Raji (cell line): ENCODE results near the gene TATDN3.

ENCODE experiments used
- POLR2A ChIP-seq: IDR thresholded peaks from 2 replicates; pipeline ENCODE4 v1.6.1; 2011; ENCODE audit warnings: low read depth, low read length, control low read depth; ENCODE audit not compliant: insufficient read depth

Gene TATDN3, protein sequence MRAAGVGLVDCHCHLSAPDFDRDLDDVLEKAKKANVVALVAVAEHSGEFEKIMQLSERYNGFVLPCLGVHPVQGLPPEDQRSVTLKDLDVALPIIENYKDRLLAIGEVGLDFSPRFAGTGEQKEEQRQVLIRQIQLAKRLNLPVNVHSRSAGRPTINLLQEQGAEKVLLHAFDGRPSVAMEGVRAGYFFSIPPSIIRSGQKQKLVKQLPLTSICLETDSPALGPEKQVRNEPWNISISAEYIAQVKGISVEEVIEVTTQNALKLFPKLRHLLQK

DNA sequence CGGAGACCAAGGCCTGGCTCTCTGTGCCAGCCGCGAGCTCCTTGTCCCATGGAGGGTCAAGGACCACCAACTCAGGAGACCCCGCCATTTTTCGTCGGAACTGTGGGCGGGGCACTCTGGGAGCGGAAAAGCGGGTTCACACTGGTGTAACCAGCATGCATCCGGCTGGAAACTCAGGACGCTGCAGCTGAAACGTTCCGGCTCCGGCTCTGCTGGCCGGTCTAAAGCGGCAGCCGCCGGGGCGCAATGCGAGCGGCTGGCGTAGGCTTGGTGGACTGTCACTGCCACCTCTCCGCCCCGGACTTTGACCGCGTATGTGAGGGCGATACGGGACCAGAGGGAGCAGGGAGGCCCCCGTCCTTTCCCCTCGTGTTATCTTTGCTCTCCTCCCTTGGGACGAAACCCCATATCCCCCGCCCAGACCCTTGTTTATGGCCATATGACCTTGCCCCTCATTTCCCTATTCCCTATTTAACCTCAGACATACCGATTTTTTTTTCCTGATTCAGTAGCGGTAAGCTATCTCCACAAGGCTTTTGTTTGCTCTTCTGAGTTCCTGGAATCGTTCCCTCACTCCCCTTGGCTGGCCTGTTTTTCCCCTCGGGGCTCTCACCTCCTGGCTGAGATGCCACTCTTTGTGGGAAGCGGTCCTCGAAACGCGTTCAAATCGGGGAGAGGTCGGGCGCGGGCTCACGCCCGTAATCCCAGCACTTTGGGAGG is at the start of gene TATDN3, which contains the start of gene NSL1:
TATDN3 (plus strand) TSS at position 219 of the 720 bp plus-strand sequence; CDS start at position 247, 28 bp downstream.
NSL1 (minus strand) TSS at position 102 of the 720 bp plus-strand sequence; CDS start at position 88, 14 bp downstream.
- TF ChIP-seq POLR2A, result peak; percentile 96

DNA sequence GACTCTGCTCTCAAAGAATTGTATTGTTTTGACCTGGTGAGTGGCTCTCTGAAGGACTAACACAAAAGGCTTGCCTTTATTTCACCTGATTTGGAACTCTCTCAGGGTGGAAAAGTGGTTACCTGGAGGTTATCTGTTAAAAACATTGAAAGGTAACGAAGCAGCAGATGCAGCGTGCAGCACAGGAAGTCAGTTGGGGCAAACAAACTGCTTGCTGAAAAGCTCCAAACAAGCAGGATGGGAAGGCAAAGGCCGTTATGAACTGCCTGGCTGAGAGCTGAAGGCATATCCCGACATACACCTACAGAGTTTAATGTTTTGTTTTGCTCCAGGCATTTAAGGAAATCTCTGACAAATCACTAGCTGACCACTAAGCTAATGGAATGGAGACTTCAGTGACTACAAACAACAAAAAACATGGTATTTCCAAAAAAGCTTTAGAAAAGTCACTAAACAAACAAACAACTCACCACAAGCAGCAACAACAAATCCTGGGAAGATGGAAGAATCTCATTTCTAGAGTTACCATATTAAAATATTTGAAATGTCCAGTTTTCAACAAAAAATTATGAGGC is 47.7 kb upstream of the TATDN3 start:
- no peak for TF ChIP-seq POLR2A

DNA sequence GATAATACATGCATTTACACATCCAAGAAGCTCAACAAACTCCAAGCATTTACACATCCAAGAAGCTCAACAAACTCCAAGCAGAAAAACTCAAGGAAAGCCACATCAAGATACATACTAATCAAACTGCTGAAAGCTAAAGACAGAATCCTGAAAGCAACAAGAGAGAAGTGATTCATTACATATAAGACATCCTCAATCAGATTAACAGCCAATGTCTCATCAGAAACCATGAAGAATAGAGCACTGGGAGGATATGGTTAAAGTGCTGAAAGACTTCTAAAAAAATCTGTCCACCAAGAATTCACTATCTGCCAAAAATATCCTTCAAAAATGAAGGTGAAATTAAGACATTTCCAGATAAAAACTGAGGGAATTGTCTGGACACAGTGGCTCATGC is 46.4 kb upstream of the TATDN3 start:
- TF ChIP-seq POLR2A, result no peak

DNA sequence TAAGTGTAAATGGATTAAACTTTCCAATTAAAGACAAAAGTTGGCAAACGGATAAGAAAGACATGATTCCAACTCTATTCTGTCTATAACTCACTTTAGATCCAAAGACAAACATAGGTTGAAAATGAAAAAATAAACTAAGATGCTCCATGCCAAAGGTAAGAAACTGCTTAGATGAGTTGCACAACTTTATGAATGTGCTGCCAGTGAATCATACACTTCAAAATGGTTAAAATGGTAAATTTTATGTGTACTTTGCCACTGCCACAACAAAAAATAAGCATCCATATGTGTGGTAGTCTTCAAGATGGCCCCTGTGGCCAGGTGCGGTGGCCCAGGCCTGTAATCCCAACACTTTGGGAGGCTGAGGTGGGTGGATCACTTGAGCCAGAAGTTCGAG is 45.1 kb upstream of the TATDN3 start:
- no peak for TF ChIP-seq POLR2A

DNA sequence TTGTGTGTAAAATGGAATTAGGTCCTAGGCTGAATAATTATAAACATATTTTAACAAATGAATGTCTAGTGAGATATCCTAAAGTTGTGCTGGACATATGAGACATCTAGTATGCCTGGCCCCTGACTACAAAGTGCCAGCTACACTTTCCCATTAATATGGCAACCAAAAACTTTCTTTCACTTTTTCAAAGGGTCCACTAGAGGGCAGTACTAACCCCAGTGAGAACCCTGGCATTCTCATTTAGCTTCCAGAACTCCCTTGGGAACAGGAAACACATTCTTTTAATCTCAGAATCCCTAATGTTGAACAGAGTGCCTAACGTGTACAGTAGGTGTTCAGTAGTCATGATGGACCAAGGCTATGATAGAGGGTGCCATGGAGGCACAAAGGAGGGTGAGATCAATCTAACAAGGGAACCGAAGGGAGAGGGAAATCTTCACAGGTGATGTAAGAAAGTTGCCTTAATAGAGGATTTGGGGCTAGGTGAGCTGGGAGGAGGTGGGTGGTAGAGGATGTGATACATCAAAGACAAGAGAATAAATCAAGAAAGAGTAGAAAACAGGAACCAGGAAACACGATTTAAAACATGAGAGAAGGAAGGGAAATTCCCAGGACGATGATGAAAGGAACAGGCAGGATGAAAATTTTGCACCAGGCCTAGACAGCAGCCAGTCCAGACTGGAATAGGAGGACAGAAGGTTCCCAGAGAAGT is 41.7 kb upstream of the TATDN3 start:
- no peak for TF ChIP-seq POLR2A

DNA sequence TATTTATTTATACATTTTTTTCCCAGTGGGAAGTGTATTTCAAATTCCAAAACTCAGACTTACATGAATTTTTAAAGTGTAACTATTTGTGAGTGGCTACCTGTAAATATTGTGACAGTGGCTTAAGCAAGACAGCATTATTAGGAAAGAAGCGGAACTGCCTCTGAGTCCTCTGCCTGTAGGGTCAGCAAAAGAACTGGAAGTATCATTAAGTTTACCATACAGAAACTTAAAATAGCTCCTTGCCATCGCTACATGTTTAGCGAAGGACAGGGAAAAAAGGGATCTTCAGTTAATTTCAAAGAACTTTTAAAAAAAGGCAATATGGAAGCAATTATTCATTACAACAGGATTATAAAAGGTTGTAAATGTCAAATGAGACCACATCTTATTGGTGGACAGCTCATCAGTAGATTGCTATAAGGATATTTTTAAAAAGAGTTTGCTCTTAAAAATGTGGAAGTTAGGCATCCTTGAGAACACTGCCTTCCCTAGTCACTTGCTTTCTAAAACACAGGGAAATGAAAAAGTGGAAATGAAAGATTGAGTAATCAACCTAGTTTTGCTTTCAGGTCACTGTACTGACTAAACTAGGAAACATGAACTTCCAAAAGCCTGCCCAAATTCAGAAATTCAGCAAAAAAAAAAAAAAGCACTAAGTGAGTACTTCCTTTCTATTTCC is 39.3 kb upstream of the TATDN3 start:
- no peak for TF ChIP-seq POLR2A

DNA sequence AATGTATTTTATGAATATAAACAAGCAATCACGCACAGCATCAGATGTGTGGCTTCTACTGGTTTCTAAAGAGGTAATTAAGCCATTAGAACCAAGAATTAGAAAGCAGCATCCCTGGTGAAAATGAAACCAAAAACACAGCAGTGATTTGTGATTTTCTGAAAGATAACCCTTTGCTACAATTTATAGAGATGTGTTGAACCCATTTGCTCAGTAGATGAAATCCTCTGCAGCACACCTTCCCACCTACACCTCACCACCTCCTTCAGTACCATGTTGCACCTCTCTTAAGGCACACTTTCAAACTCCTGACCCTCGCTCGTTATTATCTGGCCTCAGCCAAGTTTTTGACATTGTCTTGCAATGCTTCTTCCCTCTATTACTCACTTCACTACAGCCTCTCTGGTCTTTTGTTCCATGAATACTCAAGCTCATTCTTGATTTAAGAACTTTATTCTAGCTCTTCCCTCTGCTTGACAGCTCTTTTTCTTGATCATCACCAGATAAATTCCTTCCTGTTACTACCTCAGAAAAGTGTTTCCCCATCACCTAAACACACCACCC is 38.7 kb upstream of the TATDN3 start:
- TF ChIP-seq POLR2A, result no peak

DNA sequence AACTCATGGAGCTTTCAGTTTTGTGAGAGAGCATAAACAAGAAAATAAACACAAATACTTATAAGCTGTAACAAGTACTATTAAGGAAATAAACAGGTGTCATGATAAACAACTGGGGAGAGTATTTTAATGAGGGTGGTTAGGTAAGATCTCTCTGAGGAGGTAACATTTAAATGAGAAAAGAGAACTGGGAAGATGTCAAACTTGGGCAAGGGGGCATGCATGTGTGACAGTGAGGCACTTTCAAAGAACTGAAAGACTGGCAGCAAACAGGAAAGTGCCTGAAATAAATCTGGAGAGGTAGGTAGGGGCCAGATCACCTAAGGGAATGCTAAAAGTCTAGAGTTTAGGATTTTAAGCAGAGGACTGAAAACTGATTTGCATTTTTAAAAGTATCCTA is 37.9 kb upstream of the TATDN3 start:
- no peak for TF ChIP-seq POLR2A

DNA sequence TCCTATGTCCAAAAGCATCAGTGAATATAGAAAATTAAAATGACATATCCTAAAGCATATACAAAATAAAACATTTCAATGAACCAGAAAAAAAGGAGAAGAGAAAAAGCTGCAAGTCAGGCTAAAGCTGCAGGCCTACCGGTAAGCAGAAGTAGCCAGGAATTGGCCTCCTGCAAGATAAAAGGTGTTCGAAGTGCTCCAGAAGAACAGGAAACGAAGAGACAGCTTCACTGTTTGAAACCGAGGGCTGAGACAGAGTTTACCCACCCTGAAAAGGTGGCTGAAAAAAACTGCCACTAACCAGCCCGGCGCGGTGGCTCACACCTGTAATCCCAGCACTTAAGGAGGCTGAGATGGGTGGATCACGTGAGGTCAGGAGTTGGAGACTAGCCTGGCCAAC is 37.5 kb upstream of the TATDN3 start:
- no peak for TF ChIP-seq POLR2A

DNA sequence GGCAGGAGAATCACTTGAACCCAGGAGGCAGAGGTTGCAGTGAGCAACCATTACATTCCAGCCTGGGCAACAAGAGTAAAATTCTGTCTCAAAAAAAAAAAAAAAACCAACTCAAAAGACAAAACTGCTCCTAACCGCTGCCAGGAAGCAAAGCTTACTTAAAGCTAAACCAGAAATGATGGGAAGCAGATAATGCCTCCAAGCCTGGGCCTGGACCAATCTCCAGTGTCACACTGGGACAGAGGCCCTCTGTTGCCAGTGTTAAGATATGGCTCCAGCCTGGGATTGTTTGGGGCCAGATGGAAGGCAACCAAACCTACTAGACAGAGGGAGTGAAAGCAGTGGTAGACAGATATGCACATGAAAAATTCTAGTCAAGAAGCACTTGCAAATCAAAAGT is 37.0 kb upstream of the TATDN3 start:
- no peak for TF ChIP-seq POLR2A

DNA sequence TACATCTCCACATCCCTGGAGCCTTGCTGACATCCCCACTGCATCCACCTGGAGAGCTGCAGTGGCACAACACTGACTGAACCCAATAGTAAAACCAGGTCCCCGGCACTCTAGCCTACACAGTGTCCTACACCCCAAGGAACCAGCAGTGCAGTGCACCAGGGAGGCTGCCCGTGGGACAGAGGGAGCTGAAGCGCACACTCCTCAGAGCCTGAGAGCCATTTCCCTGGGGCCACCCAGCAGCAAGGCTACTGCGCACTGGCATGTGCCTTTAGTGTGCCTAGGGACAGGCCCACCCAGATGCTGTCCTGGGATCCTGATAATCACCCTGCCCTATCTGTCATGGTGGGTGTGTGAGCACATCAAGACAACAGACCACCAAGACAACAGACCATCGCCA is 32.0 kb upstream of the TATDN3 start:
- TF ChIP-seq POLR2A, result no peak

DNA sequence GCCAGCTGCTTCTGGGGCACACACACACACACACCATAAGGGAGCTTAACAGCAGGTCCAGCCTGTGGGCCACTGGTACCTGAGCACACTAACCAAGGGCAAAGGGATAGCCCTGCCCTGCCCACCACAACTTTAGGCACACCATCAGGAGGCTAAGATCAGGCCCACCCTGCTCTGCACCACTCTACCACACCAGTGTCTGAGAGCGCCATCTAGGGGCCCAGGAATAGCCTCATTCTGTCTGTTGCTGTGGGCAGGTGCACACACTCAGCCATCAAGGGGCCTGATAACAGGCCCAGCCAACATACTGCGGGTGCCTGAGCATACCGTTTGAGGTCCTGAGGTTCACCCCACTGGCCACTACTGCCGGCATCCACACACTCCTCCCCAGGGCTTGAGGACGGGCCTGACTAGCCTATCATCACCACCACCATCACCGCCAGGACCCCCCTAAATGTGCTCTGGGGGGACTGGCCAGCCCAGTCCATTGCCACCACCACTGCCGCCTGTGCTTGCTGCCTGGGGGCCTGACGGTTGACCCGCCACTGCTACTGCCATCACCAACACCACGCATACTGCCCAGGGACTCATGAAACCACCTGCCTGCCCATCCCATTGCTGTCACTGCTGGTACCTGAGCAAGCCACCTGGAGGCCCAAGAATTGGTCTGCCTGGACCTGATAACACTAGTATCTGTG is 31.4 kb upstream of the TATDN3 start:
- no peak for TF ChIP-seq POLR2A

DNA sequence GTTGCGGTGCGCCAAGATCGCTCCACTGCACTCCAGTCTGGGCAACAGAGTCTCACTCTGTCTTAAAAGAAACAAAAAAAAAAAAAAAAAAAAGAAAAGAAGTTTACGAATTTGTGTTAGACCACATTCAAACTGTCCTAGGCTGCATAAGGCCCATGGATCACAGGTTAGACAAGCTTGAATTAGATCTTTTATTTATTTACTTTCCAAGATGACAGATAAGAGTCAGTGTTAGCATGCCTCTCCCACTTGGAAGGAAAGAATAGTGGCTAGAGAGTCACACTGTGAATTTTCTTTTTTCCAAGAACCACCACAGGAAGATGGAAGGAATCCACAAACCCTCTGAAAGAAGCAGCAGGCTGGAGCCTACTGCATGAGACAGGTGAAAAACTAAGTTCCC is 29.5 kb upstream of the TATDN3 start:
- TF ChIP-seq POLR2A, result no peak

DNA sequence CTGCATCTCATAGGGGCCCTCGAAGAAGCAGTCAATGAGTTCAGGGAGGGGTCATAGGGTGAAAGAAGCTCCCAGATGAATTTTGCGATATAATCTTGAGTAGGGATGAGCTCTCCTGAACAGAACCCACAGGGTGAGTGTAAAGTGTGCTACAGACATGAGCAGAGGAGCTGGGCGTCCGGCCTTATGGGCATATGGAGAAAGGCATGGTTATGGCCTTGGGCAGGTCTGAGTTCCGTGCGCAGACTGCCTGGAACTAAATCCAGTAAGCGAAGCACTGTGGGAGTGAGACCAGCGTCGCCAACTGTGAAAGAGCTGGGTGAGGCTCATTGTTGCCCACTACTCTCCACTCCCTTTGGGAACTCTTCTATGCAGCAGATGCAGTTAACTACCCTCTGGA is 28.9 kb upstream of the TATDN3 start:
- TF ChIP-seq POLR2A, result no peak
